ENCODE results near the gene TAGLN2.

The TAGLN2 gene

DNA sequence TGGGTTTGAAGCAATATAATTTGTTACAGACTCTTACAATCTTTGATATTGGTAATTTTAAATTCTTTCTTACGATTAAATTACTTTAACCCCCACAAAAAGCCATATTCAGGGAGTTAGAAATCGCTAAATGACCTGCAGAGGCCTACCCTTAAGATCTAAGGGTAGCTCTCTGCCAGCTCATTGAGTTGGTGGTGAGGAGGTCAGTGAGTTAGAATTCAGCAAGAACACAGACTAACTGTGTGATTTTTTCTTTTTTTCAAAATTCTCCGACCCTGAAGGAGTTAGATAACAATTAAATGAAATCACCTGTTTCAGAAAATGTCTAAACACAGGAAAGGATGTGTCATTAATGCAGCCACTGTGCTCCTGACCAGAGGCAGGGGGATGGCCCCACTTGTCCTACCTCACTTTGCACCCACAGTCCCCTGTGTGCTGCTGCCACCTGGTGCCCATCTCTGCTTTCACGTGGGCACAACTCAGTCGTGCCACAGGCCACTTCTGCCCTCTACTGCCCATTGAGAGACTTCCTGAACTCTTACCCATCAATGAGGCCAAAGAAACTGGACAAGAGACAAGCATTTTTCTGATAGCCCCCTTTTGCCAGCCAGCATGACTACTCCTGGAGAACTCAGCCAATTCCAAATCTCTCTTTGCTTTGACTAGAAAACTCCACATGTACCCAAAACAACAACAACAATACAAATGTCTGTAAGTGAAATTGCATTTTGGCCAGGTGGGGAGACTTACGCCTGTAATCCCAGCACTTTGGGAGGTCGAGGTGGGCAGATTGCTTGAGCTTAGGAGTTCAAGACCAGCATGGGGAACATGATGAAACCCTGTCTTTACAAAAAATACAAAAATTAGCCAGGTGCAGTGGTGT lies 33.8 kb downstream of the TAGLN2 start:
- peaks cover 23% of the 10 kb centered on the region for H3K4me1 Mint-ChIP-seq
- ATAC-seq = peak; percentile 84
- no peak overlapping the region for H3K4me3 Mint-ChIP-seq
- H3K27ac Mint-ChIP-seq = peak overlapping the region; percentile 36
- no peaks in the 10 kb centered on the region for H3K36me3 Mint-ChIP-seq
- no peaks in the 10 kb centered on the region for H3K9me3 Mint-ChIP-seq
- H3K27me3 Mint-ChIP-seq = peaks cover 5% of the 10 kb centered on the region

DNA sequence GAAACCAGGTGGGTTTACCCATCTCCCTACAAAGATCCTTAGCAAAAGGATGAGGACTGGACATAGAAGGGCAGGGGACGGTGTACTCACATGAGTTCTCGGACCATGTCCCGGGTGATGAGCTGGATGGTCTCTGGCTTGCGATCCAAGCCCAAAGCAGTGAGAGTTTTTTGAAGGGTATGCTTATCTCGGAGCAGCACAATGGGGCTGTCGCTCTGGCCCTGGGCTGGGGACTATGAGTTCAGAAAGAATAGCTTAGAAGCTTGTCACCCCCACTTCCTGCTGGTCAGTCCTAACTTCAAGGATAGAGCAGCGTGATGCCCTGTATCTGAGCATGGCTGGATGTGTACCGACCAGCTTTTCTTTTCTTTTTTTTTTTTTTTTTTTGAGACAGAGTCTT lies 34.9 kb downstream of the TAGLN2 start:
- Mint-ChIP-seq H3K27me3 (no peaks in the 10 kb centered on the region), H3K9me3 (no peaks in the 10 kb centered on the region), H3K36me3 (no peaks in the 10 kb centered on the region), H3K4me1 (peaks cover 23% of the 10 kb centered on the region), H3K27ac (peak overlapping the region; percentile 7), H3K4me3 (no peak overlapping the region)
- ATAC-seq = no peak

DNA sequence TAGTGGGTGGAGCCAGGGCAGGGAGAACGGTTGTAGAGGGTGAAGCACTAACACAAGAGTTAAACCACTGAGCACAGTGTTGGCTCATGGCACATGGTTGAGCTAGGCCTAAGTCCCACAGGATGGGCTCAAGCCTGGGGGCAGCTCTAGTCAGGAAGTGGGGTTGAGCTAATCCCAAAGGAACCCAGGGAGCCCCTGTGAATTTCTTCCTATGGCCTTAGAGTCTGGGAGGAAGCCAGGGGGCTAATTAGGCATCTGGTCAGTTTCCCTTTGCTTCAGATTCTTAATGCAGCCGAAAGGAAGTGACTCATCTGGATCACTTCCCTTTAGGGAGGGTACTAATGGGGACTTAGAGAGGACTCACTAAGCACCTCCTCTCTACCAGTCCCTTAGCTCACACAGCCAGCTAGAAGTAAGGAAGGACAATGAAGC lies 35.5 kb downstream of the TAGLN2 start:
- H3K4me3 Mint-ChIP-seq = no peak overlapping the region
- H3K9me3 Mint-ChIP-seq = no peaks in the 10 kb centered on the region
- peak; percentile 92 for ATAC-seq
- no peaks in the 10 kb centered on the region for H3K27me3 Mint-ChIP-seq
- no peaks in the 10 kb centered on the region for H3K36me3 Mint-ChIP-seq
- peak overlapping the region; percentile 7 for H3K27ac Mint-ChIP-seq
- peaks cover 23% of the 10 kb centered on the region for H3K4me1 Mint-ChIP-seq

DNA sequence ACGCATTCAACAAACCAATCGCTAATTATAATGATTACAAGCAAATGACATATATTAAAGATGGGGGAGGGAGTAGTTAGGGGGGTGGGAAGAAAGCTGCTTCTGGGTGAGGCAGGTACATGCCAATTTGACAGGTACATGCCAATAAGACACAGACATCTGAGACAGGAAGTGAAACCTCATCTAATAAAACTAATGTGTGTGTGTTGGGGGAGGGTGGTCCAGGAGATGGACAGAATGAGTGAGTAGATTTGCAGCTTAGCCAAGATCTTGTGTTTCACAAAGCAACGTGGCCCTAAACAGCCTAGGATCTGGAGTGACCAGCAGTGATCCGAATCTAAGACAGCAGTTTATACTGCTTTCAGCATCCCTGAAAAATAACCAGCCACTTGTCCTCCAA lies 36.1 kb downstream of the TAGLN2 start:
- Mint-ChIP-seq H3K27me3 (no peaks in the 10 kb centered on the region), H3K4me3 (no peak overlapping the region), H3K36me3 (peaks cover 5% of the 10 kb centered on the region), H3K27ac (peak overlapping the region; percentile 7), H3K9me3 (no peaks in the 10 kb centered on the region), H3K4me1 (peaks cover 23% of the 10 kb centered on the region)
- peak; percentile 54 for ATAC-seq

DNA sequence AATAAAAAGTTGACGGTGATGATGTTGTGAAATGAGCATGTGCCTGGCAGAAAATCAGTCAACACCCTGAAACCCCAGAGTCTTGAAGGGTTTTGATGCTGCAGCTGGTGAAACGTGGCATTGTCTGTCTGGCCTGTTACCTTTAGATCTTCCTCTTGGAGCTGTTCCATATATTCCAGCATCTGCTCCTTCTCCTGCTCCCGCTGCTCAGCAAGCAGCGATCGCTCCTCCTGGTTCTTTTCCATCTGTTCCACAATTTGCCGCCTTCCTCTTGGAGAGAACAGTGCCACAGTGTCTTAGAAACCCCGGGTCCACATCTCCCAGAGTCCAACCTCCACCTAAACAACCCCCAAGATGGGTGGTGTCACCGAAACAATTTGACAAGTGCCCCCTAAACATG lies 41.0 kb downstream of the TAGLN2 start:
- Mint-ChIP-seq H3K27me3 (no peaks in the 10 kb centered on the region), H3K27ac (no peak overlapping the region), H3K9me3 (no peaks in the 10 kb centered on the region), H3K4me3 (no peak overlapping the region), H3K4me1 (peaks cover 4% of the 10 kb centered on the region), H3K36me3 (peaks cover 6% of the 10 kb centered on the region)
- no peak for ATAC-seq

DNA sequence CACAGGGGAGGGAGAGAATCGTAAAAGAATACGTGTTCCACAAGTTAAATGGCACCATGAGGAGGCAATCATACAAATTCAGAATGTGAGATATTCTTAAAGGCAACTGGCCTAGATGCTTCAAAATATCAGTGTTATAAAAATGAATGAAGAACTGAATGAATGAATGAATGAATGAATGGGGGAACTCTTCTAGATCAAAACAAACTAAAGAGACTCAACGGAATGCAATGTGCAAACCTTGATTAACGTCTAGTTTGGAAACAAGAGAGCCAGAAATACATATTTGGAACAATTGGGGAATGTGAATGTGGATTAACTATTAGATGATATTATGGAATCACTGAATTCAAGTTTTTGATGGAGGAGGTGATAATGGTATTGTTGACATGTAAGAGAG lies 42.2 kb downstream of the TAGLN2 start:
- no peak overlapping the region for H3K4me3 Mint-ChIP-seq
- no peaks in the 10 kb centered on the region for H3K4me1 Mint-ChIP-seq
- peaks cover 6% of the 10 kb centered on the region for H3K36me3 Mint-ChIP-seq
- H3K27me3 Mint-ChIP-seq = no peaks in the 10 kb centered on the region
- H3K27ac Mint-ChIP-seq = no peak overlapping the region
- H3K9me3 Mint-ChIP-seq = no peaks in the 10 kb centered on the region
- no peak for ATAC-seq

DNA sequence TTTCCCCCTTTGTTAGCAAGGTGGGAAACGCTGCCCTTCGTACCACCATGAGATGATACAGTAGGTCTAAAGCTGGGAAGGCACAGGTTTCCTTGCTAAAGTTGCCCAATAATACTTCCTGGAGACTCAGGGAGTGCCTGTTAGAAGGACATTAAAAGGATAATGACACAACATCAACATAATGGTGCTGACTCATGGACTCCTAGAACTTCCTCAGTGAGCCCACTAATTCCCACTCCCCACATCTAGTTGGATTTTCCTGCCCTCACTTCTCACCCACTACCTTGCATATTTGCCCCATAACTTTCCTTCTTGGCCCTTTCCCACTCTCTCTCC lies 42.8 kb downstream of the TAGLN2 start:
- H3K36me3 Mint-ChIP-seq = peaks cover 6% of the 10 kb centered on the region
- H3K4me3 Mint-ChIP-seq = no peak overlapping the region
- no peaks in the 10 kb centered on the region for H3K27me3 Mint-ChIP-seq
- no peaks in the 10 kb centered on the region for H3K4me1 Mint-ChIP-seq
- no peak overlapping the region for H3K27ac Mint-ChIP-seq
- no peak for ATAC-seq
- no peaks in the 10 kb centered on the region for H3K9me3 Mint-ChIP-seq

DNA sequence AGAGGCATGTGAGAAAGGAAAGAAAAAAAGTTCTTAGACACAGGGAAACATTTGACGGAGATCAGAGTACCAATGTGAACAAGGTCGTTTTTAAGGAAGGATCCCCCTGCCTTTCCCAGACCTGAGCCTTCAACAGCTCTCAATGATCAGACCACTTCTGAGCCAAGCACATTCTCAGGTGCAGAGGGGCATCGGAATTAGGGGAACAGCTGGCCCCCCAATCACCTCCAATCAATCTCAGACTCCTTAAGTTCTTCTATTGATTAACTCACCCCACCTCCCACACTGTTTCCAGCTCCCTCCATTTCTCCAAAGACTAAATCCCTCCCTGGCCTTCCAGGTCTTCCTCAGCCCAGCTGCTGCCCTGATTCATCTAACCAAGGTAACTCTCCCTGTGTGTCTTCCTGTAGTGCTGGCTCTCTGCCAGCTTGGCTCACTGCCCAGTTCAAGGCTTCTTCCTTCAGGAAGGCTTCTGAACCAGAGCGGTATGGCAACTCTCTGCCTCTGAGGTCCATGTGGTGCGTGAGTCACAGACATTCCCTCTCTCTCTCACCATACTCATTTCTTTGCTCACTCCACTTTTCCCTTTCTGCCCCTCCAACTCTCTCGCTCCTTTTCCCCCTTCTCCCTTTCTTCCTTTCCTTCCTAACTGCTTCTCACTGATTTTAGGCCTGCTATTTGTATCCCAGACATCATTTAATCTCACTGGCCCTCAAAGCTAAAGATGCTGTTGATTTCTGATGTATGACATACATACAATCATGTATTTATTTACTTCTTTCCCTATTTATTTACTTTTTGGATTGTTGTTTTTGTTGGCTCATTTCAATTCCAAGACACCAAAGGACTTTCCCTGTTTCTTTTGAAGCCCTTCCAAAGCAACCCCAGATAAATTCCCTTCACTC lies 43.4 kb downstream of the TAGLN2 start:
- Mint-ChIP-seq H3K27ac (no peak overlapping the region), H3K36me3 (peaks cover 6% of the 10 kb centered on the region), H3K4me3 (no peak overlapping the region), H3K27me3 (no peaks in the 10 kb centered on the region), H3K4me1 (no peaks in the 10 kb centered on the region), H3K9me3 (no peaks in the 10 kb centered on the region)
- ATAC-seq = no peak

DNA sequence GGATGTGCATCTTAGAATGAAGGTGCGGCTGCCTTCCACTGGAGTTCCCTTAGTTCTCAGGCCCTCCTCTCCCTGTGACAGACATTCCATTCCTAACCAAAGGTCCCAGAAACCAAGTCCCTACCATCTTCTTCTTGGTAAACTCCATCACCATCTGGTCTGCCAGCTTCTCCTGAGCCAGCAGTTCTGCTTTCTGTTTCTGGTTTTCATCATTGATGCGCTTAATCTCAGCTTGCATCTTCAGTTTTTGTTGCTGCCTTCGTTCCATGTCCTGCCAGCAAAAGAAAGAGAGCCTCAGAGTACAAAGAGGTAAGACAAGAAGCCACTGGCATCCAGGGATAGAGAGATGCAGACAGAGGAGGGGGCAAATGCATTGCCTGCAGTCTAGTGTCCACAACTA lies 44.9 kb downstream of the TAGLN2 start:
- ATAC-seq = no peak
- Mint-ChIP-seq H3K36me3 (peaks cover 6% of the 10 kb centered on the region), H3K4me1 (no peaks in the 10 kb centered on the region)

DNA sequence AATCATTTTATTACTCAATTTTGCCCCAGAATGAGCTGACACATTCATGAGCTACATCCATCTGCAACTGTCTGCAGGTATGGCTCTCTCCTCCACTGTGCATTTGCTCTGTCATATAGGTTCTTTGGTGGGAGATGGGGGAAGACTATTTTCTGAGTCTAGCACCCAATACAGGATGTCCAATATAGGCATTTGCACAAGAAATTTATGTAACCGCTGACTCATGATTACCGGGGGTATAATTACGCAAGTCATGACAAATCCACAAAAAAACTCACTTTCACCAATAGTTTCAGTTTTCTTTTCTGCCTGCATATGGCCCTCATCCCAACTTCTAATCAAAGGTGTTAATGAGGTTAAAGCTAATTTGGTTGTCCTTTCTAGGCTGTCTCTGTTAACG lies 45.3 kb downstream of the TAGLN2 start:
- Mint-ChIP-seq H3K36me3 (peaks cover 6% of the 10 kb centered on the region), H3K4me3 (no peak overlapping the region), H3K9me3 (no peaks in the 10 kb centered on the region), H3K27me3 (no peaks in the 10 kb centered on the region), H3K27ac (no peak overlapping the region), H3K4me1 (no peaks in the 10 kb centered on the region)
- ATAC-seq = no peak

More for the DNA sequence above, 44.9 kb downstream of the TAGLN2 start:
- H3K4me3 Mint-ChIP-seq = no peak overlapping the region
- H3K27me3 Mint-ChIP-seq = no peaks in the 10 kb centered on the region
- H3K9me3 Mint-ChIP-seq = no peaks in the 10 kb centered on the region
- no peak overlapping the region for H3K27ac Mint-ChIP-seq

DNA sequence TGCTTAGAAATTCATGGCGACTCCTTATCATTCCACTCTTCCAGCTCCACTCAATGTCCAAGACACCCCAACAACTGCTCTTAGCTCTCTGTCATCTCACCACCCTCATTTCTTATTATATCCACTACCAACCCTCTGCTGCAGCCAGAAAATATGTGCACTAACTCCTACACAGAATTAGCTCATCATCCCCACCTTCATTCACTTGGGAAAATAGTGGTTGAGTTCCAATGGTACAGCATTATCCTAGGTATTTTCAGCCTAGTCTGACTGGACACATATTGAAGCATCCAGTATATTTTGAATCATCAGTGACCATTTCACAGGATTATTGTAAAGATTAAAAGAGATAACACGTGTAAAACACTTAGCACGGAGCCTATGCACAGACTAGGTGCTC lies 46.2 kb downstream of the TAGLN2 start:
- Mint-ChIP-seq H3K9me3 (no peaks in the 10 kb centered on the region), H3K36me3 (peaks cover under 1% of the 10 kb centered on the region), H3K4me1 (no peaks in the 10 kb centered on the region), H3K27ac (no peak overlapping the region), H3K27me3 (no peaks in the 10 kb centered on the region), H3K4me3 (no peak overlapping the region)
- ATAC-seq = no peak

DNA sequence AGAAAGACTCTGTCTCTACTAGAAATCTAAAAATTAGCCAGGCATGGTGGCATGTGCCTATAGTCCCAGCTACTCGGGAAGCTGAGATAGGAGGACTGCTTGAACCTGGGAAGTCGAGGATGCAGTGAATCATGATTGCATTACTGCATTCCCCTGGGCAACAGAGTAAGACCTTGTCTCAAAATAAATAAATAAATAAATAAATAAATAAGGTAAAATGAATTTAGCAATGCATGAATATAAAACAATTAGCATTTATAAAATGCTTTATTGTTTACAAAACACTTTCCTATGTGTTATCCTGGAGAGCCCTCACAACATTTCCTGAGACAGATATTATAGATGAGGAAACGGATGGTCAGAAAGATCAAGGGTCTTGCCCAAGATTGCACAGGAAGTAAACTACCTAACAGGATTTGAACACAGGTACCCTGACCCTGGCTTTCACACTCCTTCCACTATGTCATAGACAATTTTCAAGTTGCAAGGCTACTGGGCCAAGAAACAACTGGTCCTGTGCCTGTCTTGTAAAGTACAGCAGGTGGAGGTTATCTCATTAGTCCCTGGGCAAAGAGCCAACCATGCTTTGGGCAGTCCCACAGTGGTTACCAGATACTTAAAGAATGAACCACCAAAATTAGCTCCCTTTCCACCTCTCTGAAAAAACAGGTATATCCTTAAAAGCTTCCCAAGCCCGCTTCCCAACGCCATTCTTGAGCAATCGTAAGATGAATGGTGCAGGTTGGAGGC lies 47.4 kb downstream of the TAGLN2 start:
- no peak overlapping the region for H3K4me3 Mint-ChIP-seq
- no peak for ATAC-seq
- H3K27ac Mint-ChIP-seq = no peak overlapping the region
- H3K4me1 Mint-ChIP-seq = no peaks in the 10 kb centered on the region
- H3K9me3 Mint-ChIP-seq = no peaks in the 10 kb centered on the region
- peaks cover 4% of the 10 kb centered on the region for H3K36me3 Mint-ChIP-seq
- H3K27me3 Mint-ChIP-seq = peaks cover 5% of the 10 kb centered on the region

DNA sequence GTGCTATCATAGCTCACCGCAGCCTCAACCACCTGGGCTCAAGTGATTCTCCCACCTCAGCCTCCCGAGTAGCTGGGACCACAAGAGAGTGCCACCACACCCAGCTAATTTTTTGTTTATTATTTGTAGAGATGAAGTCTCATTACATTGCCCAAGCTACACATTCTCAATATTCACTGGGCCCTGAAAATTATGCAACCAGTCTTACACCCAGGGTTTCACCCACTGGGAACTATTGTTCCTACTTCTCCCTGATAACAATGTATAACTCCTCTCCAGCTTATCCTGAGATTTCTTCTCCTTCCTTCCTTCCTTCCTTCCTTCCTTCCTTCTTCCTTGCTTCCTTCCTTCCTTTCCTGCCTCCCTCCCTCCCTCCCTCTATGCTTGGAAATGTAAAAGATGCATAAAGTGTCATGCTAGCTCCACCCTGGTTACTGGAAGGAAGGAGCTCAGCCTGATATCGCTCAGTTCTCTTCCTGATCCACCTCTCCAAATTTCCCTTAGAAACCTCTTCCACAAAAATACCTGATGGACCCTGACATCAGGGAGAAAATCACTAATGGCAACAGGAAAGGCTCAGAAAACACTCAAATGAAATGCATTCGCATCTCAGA lies 51.7 kb downstream of the TAGLN2 start:
- ATAC-seq = no peak
- Mint-ChIP-seq H3K9me3 (no peaks in the 10 kb centered on the region), H3K4me1 (no peaks in the 10 kb centered on the region), H3K27ac (no peak overlapping the region), H3K36me3 (peaks cover 17% of the 10 kb centered on the region), H3K4me3 (no peak overlapping the region), H3K27me3 (peaks cover 15% of the 10 kb centered on the region)

DNA sequence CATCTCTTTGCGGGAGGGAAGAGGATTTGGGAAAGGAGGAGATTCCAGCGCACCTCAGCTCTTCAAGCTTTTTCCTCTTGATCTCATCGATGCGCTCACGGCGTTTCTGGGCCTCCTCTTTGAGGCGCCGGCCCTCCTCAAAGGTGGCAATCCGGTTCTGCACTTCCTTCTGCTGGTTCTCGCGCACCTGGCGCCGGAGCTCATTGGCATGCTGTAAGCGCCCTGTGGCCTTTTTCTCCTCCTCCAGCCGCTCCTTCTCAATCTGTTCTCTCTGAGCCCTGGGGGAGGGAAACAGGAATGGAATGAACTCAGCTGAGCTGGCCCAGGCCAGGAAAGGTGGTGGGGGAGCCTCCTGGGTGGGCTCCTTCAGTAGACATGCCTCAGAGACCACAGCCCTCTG lies 52.4 kb downstream of the TAGLN2 start:
- Mint-ChIP-seq H3K4me1 (no peaks in the 10 kb centered on the region), H3K27ac (no peak overlapping the region), H3K4me3 (no peak overlapping the region)

DNA sequence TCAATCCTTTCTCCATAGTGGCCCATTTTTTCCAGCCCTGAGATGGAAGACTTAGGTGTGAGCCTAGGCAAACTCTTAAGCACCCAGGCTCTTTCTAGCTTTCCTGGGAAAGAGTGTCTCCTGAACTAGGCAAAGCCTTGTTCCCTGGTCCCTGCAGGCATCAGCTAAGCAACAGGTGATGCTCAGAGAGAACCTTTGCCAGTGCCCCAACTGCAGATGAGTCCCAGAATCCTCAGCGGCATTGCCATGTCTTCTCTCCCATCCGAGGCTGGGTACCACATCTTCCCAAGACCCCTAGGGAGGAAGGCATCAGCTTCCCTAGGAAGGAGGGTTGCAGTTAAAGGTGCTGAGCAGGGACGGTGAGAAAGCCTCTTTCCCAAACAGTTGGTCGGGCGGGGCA lies 54.6 kb downstream of the TAGLN2 start:
- Mint-ChIP-seq H3K36me3 (peaks cover 17% of the 10 kb centered on the region), H3K4me3 (no peak overlapping the region), H3K27ac (no peak overlapping the region), H3K27me3 (peaks cover 15% of the 10 kb centered on the region), H3K9me3 (no peaks in the 10 kb centered on the region), H3K4me1 (no peaks in the 10 kb centered on the region)
- ATAC-seq = no peak

More for the DNA sequence above, 52.4 kb downstream of the TAGLN2 start:
- Mint-ChIP-seq H3K9me3 (no peaks in the 10 kb centered on the region), H3K27me3 (peaks cover 15% of the 10 kb centered on the region), H3K36me3 (peaks cover 17% of the 10 kb centered on the region)
- no peak for ATAC-seq

Measured in stimulated activated memory B cell treated with anti-CD40 and anti-IgM and Interleukin-4, amounts not matched to agents 10 μg/mL and 1 μg/mL and 100 μg/mL, for 72 hours (primary cell).